ENCODE data around the gene PRLH.

The PRLH gene

DNA sequence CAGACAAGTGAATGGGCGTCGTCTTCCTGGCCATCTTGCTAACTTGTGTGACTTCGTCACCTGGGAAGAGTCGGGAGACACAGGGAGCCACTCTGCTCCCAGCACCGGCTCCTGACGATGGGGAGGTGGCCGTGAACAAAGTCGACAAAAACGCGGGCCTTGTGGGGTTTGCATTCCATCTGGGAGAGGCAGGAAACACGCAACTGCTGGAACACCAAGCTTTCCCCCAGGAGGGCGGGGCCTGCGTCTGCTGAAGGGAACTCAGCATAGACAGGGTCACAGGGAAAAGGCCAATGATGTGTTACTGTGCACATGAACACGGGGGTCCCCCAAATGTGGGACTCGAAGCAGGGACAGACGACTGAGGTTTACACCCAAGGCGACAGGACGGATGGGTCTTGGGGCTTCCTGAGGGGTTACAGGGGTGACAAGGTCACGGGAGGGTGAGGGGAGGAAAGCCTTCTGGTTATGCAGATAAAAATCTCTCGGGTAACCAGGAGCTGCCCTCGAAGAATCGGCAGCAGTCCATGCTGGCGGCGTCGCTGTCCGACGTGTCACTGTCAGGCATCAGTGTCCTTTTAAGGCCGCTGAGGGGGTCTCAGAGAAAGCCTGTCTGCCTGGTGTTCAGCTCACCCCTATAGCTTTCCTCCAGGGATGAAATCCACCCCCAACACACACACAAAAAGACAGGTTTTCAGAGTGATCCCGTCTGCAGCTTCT lies 28.2 kb upstream of the PRLH start:
- TF ChIP-seq KLF10 (tag by site-specific recombination; IDR thresholded peaks at IDR 0.05) (no peak), ZNF677 (tag by site-specific recombination; IDR thresholded peaks at IDR 0.05) (no peak), ZNF155 (tag by site-specific recombination; IDR thresholded peaks at IDR 0.05) (no peak)
- ChIA-PET CTCF (interaction anchor here (0.8 to 2.4 kb wide), 3 partner anchors 10 to 34 kb away, joined by 4 to 9 read pairs (median 5); no protein-coding TSS in a partner anchor), POLR2A (no interaction called here)
- Histone ChIP-seq H3K9me3 (ENCODE audit: control insufficient read depth, insufficient read depth, low read depth, low read length) (no peaks in the 10 kb centered on the region), H3K4me3 (ENCODE audit: low read depth, low read length) (no peak overlapping the region), H3K4me1 (ENCODE audit: control insufficient read depth, insufficient read depth, low read length) (no peaks in the 10 kb centered on the region), H3K36me3 (ENCODE audit: control insufficient read depth in 2 of 2, insufficient read depth in 1 of 2, low read length in 2 of 2) (no peaks in the 10 kb centered on the region), H3K27ac (ENCODE audit: extremely low read depth, low read depth, low read length) (no peak overlapping the region)

GRCh38 chr2:237538901-237539300 lies 27.5 kb upstream of the PRLH start:
- no peaks in the 10 kb centered on the region for H3K36me3 ChIP-seq (ENCODE audit: control insufficient read depth in 2 of 2, insufficient read depth in 1 of 2, low read length in 2 of 2)
- no peak for TF ChIP-seq ZNF146 (tag by site-specific recombination; IDR thresholded peaks at IDR 0.05)
- no peak for TF ChIP-seq ZNF23 (tag by site-specific recombination; IDR thresholded peaks at IDR 0.05; ENCODE audit: borderline replicate concordance)
- no peak for TF ChIP-seq SP7 (tag by site-specific recombination; IDR thresholded peaks at IDR 0.05)
- no peak for TF ChIP-seq KLF16 (tag by site-specific recombination; IDR thresholded peaks at IDR 0.05)
- no peak for TF ChIP-seq BCL11A (tag by site-specific recombination; IDR thresholded peaks at IDR 0.05; ENCODE audit: low read depth)
- ChIA-PET POLR2A (no interaction called here), CTCF (interaction anchor here (0.8 to 2.4 kb wide), 3 partner anchors 10 to 33 kb away, joined by 4 to 9 read pairs (median 5); no protein-coding TSS in a partner anchor)
- H3K4me1 ChIP-seq (ENCODE audit: control insufficient read depth, insufficient read depth, low read length): no peaks in the 10 kb centered on the region
- no peak overlapping the region for H3K27ac ChIP-seq (ENCODE audit: extremely low read depth, low read depth, low read length)
- H3K4me3 ChIP-seq (ENCODE audit: low read depth, low read length): no peak overlapping the region
- no peaks in the 10 kb centered on the region for H3K9me3 ChIP-seq (ENCODE audit: control insufficient read depth, insufficient read depth, low read depth, low read length)

GRCh38 chr2:237539681-237540080 lies 26.7 kb upstream of the PRLH start:
- CTCF ChIA-PET: interaction anchor here (1.8 to 2.4 kb wide), 2 partner anchors 9 to 32 kb away, joined by 4 to 9 read pairs; no protein-coding TSS in a partner anchor
- Histone ChIP-seq H3K27ac (ENCODE audit: extremely low read depth, low read depth, low read length) (no peak overlapping the region), H3K4me3 (ENCODE audit: low read depth, low read length) (no peak overlapping the region), H3K9me3 (ENCODE audit: control insufficient read depth, insufficient read depth, low read depth, low read length) (no peaks in the 10 kb centered on the region), H3K36me3 (ENCODE audit: control insufficient read depth in 2 of 2, insufficient read depth in 1 of 2, low read length in 2 of 2) (no peaks in the 10 kb centered on the region), H3K4me1 (ENCODE audit: control insufficient read depth, insufficient read depth, low read length) (no peaks in the 10 kb centered on the region)
- TF ChIP-seq, protein P1, sequence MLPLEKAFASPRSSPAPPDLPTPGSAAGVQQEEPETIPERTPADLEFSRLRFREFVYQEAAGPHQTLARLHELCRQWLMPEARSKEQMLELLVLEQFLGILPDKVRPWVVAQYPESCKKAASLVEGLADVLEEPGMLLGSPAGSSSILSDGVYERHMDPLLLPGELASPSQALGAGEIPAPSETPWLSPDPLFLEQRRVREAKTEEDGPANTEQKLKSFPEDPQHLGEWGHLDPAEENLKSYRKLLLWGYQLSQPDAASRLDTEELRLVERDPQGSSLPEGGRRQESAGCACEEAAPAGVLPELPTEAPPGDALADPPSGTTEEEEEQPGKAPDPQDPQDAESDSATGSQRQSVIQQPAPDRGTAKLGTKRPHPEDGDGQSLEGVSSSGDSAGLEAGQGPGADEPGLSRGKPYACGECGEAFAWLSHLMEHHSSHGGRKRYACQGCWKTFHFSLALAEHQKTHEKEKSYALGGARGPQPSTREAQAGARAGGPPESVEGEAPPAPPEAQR (tag by site-specific recombination; IDR thresholded peaks at IDR 0.05): no peak
- no peak for TF ChIP-seq ZNF571 (tag by site-specific recombination; IDR thresholded peaks at IDR 0.05)
- no peak for TF ChIP-seq ZNF133 (tag by site-specific recombination; IDR thresholded peaks at IDR 0.05)
- TF ChIP-seq ZNF274 (IDR thresholded peaks at IDR 0.05; ENCODE audit: low read length): no peak
- TF ChIP-seq ZNF274 (tag by site-specific recombination; IDR thresholded peaks at IDR 0.05; ENCODE audit: borderline replicate concordance): no peak
- no peak for TF ChIP-seq ZNF221 (tag by site-specific recombination; IDR thresholded peaks at IDR 0.05; ENCODE audit: borderline replicate concordance)
- TF ChIP-seq ZNF76 (tag by site-specific recombination; IDR thresholded peaks at IDR 0.05; ENCODE audit: borderline replicate concordance, low read depth): no peak
- TF ChIP-seq ZBTB48 (tag by site-specific recombination; IDR thresholded peaks at IDR 0.05): no peak
- TF ChIP-seq ZNF664 (tag by site-specific recombination; IDR thresholded peaks at IDR 0.05): no peak
- TF ChIP-seq ZNF670 (tag by site-specific recombination; IDR thresholded peaks at IDR 0.05; ENCODE audit: low read depth): no peak
- no peak for TF ChIP-seq ZNF24 (tag by site-specific recombination; IDR thresholded peaks at IDR 0.05)
- no peak for TF ChIP-seq ZNF529 (tag by site-specific recombination; IDR thresholded peaks at IDR 0.05; ENCODE audit: insufficient replicate concordance)
- no peak for TF ChIP-seq HOXD13 (CRISPR knock-in tag; IDR thresholded peaks at IDR 0.05; ENCODE audit: borderline replicate concordance)
- TF ChIP-seq ZNF830 (tag by site-specific recombination; IDR thresholded peaks at IDR 0.05; ENCODE audit: low read depth): no peak
- TF ChIP-seq AEBP2 (tag by site-specific recombination; IDR thresholded peaks at IDR 0.05; ENCODE audit: borderline replicate concordance): no peak
- no peak for TF ChIP-seq ZNF19 (tag by site-specific recombination; IDR thresholded peaks at IDR 0.05; ENCODE audit: low read depth)
- no peak for TF ChIP-seq ZNF184 (tag by site-specific recombination; IDR thresholded peaks at IDR 0.05)
- TF ChIP-seq ZNF112 (tag by site-specific recombination; IDR thresholded peaks at IDR 0.05): no peak
- TF ChIP-seq ZBTB1 (tag by site-specific recombination; IDR thresholded peaks at IDR 0.05): no peak
- no peak for TF ChIP-seq GLI4 (tag by site-specific recombination; IDR thresholded peaks at IDR 0.05)
- TF ChIP-seq ZNF473 (tag by site-specific recombination; IDR thresholded peaks at IDR 0.05): no peak
- POLR2A ChIA-PET: no interaction called here

Data from HEK293 (cell line).